CD4-positive, alpha-beta T cell (primary cell): ENCODE results near the gene RCL1. TPM values are rescaled to one million over a fixed set of nuclear protein-coding genes. Genes with fewer than 3 reads are reported as not detected.

Source experiments
- ATAC-seq: fragments of 200-7000 bp; cut with Tn5 transposase; one replicate; pipeline ENCODE4 v1.10.0; 2022; ENCODE audit warnings: mild to moderate bottlenecking; ENCODE audit not compliant: poor library complexity
- CTCF ChIA-PET: fragments of 350-600 bp; sonication (Branson Sonifier 250); formaldehyde crosslinking; loops from one replicate; lab custom pipeline; 2021; ENCODE audit warnings: antibody characterized with exemption, inconsistent platforms; lab: Charles Lee
- POLR2A ChIA-PET: fragments of 350-600 bp; sonication (Branson Sonifier 250); formaldehyde crosslinking; loops from one replicate; lab custom pipeline; 2021; ENCODE audit warnings: antibody characterized with exemption, inconsistent platforms; lab: Charles Lee
- DNase-seq, 14 experiments: peaks; one replicate each; pipeline ENCODE4 v3.0.0-alpha.2; 2013 to 2020; ENCODE audit warnings: mixed read lengths in 2 of 14
- H3K27ac ChIP-seq, 2 donors: one replicate each; pipeline versions ENCODE4 v1.5.1 to v1.7.0; 2013; ENCODE audit warnings: low read length in 2 of 2, low read depth in 1 of 2, mild to moderate bottlenecking in 1 of 2
- H3K27me3 ChIP-seq, 2 experiments: 1 replicate in 1 of 2; 2 replicates in 1 of 2; pipeline versions ENCODE4 v1.6.1 to v1.7.0; 2013; ENCODE audit warnings: low read length in 2 of 2, control low read depth in 1 of 2, mild to moderate bottlenecking in 1 of 2, moderate library complexity in 1 of 2; ENCODE audit not compliant: insufficient read depth in 2 of 2, control insufficient read depth in 1 of 2
- H3K36me3 ChIP-seq: one replicate; pipeline ENCODE4 v1.6.1; 2013; ENCODE audit warnings: low read length, control low read depth; ENCODE audit not compliant: insufficient read depth
- H3K4me1 ChIP-seq: one replicate; pipeline ENCODE4 v1.6.1; 2013; ENCODE audit warnings: low read length, control low read depth; ENCODE audit not compliant: insufficient read depth
- H3K4me3 ChIP-seq: one replicate; pipeline ENCODE4 v1.5.1; 2013; ENCODE audit warnings: mild to moderate bottlenecking, low read length, moderate library complexity
- H3K9me3 ChIP-seq, 2 experiments: 1 replicate in 1 of 2; 2 replicates in 1 of 2; pipeline versions ENCODE4 v1.6.1 to v1.7.0; 2013; ENCODE audit warnings: low read length in 2 of 2, mild to moderate bottlenecking in 2 of 2, control low read depth in 1 of 2, moderate library complexity in 1 of 2; ENCODE audit not compliant: control insufficient read depth in 1 of 2, insufficient read depth in 1 of 2
- H3K27ac Mint-ChIP-seq: one replicate; pipeline ENCODE4 v1.8.0; 2020; ENCODE audit warnings: mixed read lengths
- H3K27me3 Mint-ChIP-seq: one replicate; pipeline ENCODE4 v1.8.0; 2021; ENCODE audit warnings: mixed read lengths
- H3K36me3 Mint-ChIP-seq: one replicate; pipeline ENCODE4 v1.8.0; 2021; ENCODE audit warnings: low read depth, mixed read lengths
- H3K4me1 Mint-ChIP-seq: one replicate; pipeline ENCODE4 v1.8.0; 2021; ENCODE audit warnings: low read depth, mixed read lengths
- H3K4me3 Mint-ChIP-seq: one replicate; pipeline ENCODE4 v1.8.0; 2020; ENCODE audit warnings: mild to moderate bottlenecking, mixed read lengths
- H3K9me3 Mint-ChIP-seq: one replicate; pipeline ENCODE4 v1.8.0; 2020; ENCODE audit warnings: mixed read lengths
- intact Hi-C, 2 experiments: fragments of 100-400 bp; cut with DNase I in 1 of 2; cut with micrococcal nuclease in 1 of 2; formaldehyde crosslinking; loops; one replicate each; pipeline versions ENCODE4 v1.15.1 to v1.9.0; 2023 to 2025; cut with DNase I, micrococcal nuclease
- total RNA-seq, 174 experiments: library from RNA in 2 of 174; stranded (reverse) in 2 of 174; gene quantifications; one replicate each; pipeline ENCODE4 v1.2.3 and lab custom pipeline; 2021 to 2026
- TF ChIP-seq, protein P1 (sequence below): fragments of 200-600 bp; IDR thresholded peaks from one replicate; pipeline ENCODE4 v1.8.0; 2022; ENCODE audit warnings: antibody characterized with exemption, mild to moderate bottlenecking

Gene RCL1
- total RNA-seq, 2 experiments from 2014 or later, result 33.8 to 35.5 TPM

DNA sequence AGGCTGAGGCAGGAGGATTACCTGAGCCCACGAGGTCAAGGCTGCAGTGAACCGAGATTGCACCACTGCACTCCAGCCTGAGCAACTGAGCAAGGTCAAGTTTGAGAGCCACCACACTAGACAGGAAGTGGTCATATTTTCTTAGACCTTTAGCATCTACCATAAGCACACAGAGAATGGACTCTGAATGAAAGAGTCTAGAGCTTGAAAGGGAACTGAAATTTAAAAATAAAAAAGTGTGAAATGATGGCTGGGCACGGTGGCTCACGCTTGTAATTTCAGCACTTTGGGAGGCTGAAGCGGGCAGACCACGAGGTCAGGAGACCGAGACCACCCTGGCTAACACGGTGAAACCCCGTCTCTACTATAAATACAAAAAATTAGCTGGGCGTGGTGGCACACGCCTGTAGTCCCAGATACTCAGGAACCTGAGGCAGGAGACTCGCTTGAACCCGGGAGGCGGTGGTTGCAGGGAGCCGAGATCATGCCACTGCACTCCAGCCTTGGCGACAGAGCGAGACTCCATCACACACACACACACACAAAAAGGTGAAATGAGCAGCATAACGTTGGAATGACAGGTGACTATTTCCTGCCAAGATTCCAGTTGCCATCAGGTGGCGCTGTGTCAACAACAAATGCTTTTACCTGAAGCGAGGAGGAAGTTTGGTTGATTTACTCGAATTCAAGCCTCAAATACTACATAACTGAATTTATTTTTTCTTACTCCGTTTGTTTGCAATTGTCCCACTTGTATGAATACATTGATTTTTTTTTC is 30.4 kb upstream of the RCL1 start:
- no peaks in the 10 kb centered on the region for H3K36me3 Mint-ChIP-seq
- peak; percentile 71 to 89 (median 78) for DNase-seq
- H3K27me3 ChIP-seq, result no peaks in the 10 kb centered on the region
- ATAC-seq, result peak; percentile 87
- no peaks in the 10 kb centered on the region for H3K9me3 ChIP-seq
- no peak overlapping the region for H3K4me3 ChIP-seq
- no peaks in the 10 kb centered on the region for H3K36me3 ChIP-seq
- POLR2A ChIA-PET, result interaction anchor here (1.5 kb wide), 1 partner anchor 31 kb away, joined by 4 read pairs; the partner anchor contains the start of gene RCL1
- H3K27ac ChIP-seq, result no peak overlapping the region
- intact Hi-C loops, result loop anchor here (1.0 to 5.0 kb wide), 8 partner anchors 31 to 838 kb away; partner anchors contain the start of genes INSL6 (in 1 of the 2) and RCL1 (in 1 of the 2)
- TF ChIP-seq, protein P1, sequence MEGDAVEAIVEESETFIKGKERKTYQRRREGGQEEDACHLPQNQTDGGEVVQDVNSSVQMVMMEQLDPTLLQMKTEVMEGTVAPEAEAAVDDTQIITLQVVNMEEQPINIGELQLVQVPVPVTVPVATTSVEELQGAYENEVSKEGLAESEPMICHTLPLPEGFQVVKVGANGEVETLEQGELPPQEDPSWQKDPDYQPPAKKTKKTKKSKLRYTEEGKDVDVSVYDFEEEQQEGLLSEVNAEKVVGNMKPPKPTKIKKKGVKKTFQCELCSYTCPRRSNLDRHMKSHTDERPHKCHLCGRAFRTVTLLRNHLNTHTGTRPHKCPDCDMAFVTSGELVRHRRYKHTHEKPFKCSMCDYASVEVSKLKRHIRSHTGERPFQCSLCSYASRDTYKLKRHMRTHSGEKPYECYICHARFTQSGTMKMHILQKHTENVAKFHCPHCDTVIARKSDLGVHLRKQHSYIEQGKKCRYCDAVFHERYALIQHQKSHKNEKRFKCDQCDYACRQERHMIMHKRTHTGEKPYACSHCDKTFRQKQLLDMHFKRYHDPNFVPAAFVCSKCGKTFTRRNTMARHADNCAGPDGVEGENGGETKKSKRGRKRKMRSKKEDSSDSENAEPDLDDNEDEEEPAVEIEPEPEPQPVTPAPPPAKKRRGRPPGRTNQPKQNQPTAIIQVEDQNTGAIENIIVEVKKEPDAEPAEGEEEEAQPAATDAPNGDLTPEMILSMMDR, result peak; percentile 84
- H3K9me3 Mint-ChIP-seq, result no peaks in the 10 kb centered on the region
- H3K27me3 Mint-ChIP-seq, result no peaks in the 10 kb centered on the region
- CTCF ChIA-PET, result interaction anchor here (0.6 to 2.1 kb wide), 9 partner anchors 12 to 838 kb away, joined by 3 to 6 read pairs (median 3); partner anchors contain the start of gene RCL1
- H3K27ac Mint-ChIP-seq, result no peak overlapping the region
- peaks cover 20% of the 10 kb centered on the region for H3K4me1 ChIP-seq
- H3K4me1 Mint-ChIP-seq, result peaks cover 11% of the 10 kb centered on the region
- peak overlapping the region; percentile 3 for H3K4me3 Mint-ChIP-seq

DNA sequence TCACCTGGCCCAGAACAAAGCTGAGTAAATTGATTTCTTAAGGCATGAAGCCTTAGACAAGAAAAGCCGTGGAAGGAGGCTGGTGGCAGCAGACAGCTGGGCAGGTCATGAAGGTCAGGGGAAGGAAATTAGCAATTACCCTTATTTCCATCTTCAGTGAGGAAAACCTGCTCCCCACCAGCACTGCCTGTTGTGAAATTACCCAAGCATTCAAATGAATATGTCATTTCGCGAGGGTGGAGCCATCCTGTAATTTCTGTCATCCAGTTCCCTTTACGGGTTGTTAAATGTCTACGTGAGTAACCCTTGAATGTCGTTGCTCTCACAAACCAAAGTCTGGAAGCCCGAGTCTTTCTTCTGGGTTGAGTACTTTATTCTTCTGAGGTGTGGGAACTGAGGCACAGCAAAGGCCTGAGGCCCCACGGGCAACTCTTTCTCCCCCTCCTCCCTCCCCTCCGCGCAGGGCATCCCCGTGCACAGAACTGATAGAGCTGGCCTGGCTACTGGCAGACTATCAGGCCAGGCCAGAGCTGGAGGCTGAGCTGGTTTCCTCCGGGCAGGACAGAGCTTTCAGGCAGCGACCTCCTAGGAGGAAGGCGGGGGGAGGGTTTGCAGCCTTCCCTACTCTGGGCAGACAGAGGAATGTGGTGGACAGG is 29.7 kb upstream of the RCL1 start:
- Mint-ChIP-seq H3K36me3 (no peaks in the 10 kb centered on the region), H3K4me3 (peak overlapping the region; percentile 3), H3K27me3 (no peaks in the 10 kb centered on the region), H3K27ac (no peak overlapping the region), H3K9me3 (no peaks in the 10 kb centered on the region), H3K4me1 (peaks cover 11% of the 10 kb centered on the region)
- Histone ChIP-seq H3K4me1 (peaks cover 20% of the 10 kb centered on the region), H3K36me3 (no peaks in the 10 kb centered on the region), H3K4me3 (no peak overlapping the region), H3K27me3 (no peaks in the 10 kb centered on the region), H3K9me3 (no peaks in the 10 kb centered on the region), H3K27ac (no peak overlapping the region)
- ATAC-seq, result peak; percentile 13
- TF ChIP-seq, protein P1, result no peak
- CTCF ChIA-PET, result interaction anchor here (0.6 to 2.1 kb wide), 7 partner anchors 11 to 837 kb away, joined by 3 to 6 read pairs (median 3); partner anchors contain the start of gene RCL1
- POLR2A ChIA-PET, result interaction anchor here (1.5 kb wide), 1 partner anchor 30 kb away, joined by 4 read pairs; the partner anchor contains the start of gene RCL1
- intact Hi-C loops, result loop anchor here (1.0 to 5.0 kb wide), 8 partner anchors 30 to 837 kb away; partner anchors contain the start of genes INSL6 (in 1 of the 2) and RCL1 (in 1 of the 2)
- peak in 4 of 14 experiments; percentile 12 to 59 (median 38) for DNase-seq

DNA sequence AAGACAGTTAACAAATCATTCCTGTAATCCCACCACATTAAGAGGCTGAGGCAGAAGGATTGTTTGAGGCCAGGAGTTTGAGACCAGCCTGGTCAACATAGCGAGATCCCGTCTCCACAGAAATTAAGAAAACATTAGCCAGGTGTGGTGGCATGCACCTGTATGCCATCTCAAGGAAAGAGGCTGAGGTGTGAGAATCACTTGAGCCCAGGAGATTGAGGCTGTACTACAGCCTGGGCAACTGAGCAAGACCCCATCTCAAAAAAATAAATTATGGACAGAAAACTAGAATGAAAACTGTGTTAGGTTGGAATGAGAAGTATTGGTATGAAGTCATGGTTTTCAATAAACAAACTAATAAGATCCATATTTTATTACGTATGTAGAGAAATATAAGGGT is 28.7 kb upstream of the RCL1 start:
- Histone ChIP-seq H3K36me3 (no peaks in the 10 kb centered on the region), H3K27ac (no peak overlapping the region), H3K27me3 (no peaks in the 10 kb centered on the region), H3K4me3 (no peak overlapping the region), H3K9me3 (no peaks in the 10 kb centered on the region), H3K4me1 (peaks cover 19% of the 10 kb centered on the region)
- TF ChIP-seq, protein P1, result no peak
- Mint-ChIP-seq H3K27me3 (no peaks in the 10 kb centered on the region), H3K4me1 (peaks cover 11% of the 10 kb centered on the region), H3K27ac (no peak overlapping the region), H3K9me3 (no peaks in the 10 kb centered on the region), H3K4me3 (no peak overlapping the region), H3K36me3 (no peaks in the 10 kb centered on the region)
- CTCF ChIA-PET, result interaction anchor here (0.6 kb wide), 1 partner anchor 15 kb away, joined by 3 read pairs; no protein-coding TSS in a partner anchor
- ATAC-seq, result no peak
- POLR2A ChIA-PET, result no interaction called here
- DNase-seq, result no peak
- intact Hi-C loops, result loop anchor here in 1 of 2 experiments (1.0 to 5.0 kb wide), 4 partner anchors 224 to 678 kb away; partner anchors contain the start of gene INSL6
